ENCODE data around the gene XDH. TPM values are rescaled to one million over a fixed set of nuclear protein-coding genes. Genes with fewer than 3 reads are reported as not detected.

The XDH gene
- total RNA-seq, 1 donor from 2014 or later: 0.49 TPM

DNA sequence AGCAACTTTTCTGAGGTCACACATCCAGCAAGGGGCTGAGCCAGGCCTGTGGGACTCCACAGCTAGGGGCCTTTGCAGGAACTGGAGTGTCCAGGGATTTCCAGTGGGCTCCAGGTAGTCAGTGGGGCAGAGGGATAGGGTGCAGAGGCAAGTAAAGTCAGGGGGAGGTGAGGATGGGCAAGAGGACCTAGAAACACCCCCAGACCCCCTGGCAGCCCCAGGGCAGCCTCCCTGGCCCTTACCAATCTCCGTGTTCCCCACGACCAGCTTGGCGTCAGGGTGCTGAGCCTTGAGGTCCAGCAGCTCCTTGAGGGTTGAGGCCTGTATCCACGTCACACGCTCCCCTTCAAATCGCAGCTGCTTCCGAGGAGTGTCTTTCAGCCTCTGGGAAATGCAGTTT, 28.4 kb downstream of the XDH start:
- Histone ChIP-seq H3K4me1 (no peaks in the 10 kb centered on the region), H3K9me3 (no peaks in the 10 kb centered on the region), H3K36me3 (no peaks in the 10 kb centered on the region), H3K27ac (no peak overlapping the region), H3K27me3 (no peaks in the 10 kb centered on the region), H3K4me3 (no peak overlapping the region)
- TF ChIP-seq POLR2A (IDR thresholded peaks at IDR 0.05) (no peak), CTCF (IDR thresholded peaks at IDR 0.05) (no peak), POLR2AphosphoS5 (IDR thresholded peaks at IDR 0.05; ENCODE audit: insufficient read depth in 1 of 2, low read depth in 1 of 2) (no peak)
- intact Hi-C loops (cut with DNase I): no loop called here
- peak in 1 of 2 donors; percentile 82 for DNase-seq (ENCODE audit: extremely low spot score in 2 of 2)

GRCh38 chr2:31384771-31385276, 29.7 kb downstream of the XDH start:
- Histone ChIP-seq H3K27me3 (no peaks in the 10 kb centered on the region), H3K4me3 (no peak overlapping the region), H3K4me1 (no peaks in the 10 kb centered on the region), H3K27ac (no peak overlapping the region), H3K9me3 (no peaks in the 10 kb centered on the region), H3K36me3 (no peaks in the 10 kb centered on the region)
- peak in 1 of 2 donors; percentile 51 for TF ChIP-seq POLR2AphosphoS5 (IDR thresholded peaks at IDR 0.05; ENCODE audit: insufficient read depth in 1 of 2, low read depth in 1 of 2)
- no peak for TF ChIP-seq POLR2A (IDR thresholded peaks at IDR 0.05)
- intact Hi-C loops (cut with DNase I): no loop called here
- peak in 1 of 2 donors; percentile 83 for DNase-seq (ENCODE audit: extremely low spot score in 2 of 2)

- Histone ChIP-seq H3K36me3 (no peaks in the 10 kb centered on the region), H3K4me1 (no peaks in the 10 kb centered on the region), H3K9me3 (no peaks in the 10 kb centered on the region), H3K4me3 (no peak overlapping the region), H3K27me3 (no peaks in the 10 kb centered on the region), H3K27ac (no peak overlapping the region)
- DNase-seq (ENCODE audit: extremely low spot score in 2 of 2): peak in 1 of 2 donors; percentile 47
- TF ChIP-seq CTCF (IDR thresholded peaks at IDR 0.05): no peak
- TF ChIP-seq POLR2A (IDR thresholded peaks at IDR 0.05): no peak
- no peak for TF ChIP-seq POLR2AphosphoS5 (IDR thresholded peaks at IDR 0.05; ENCODE audit: insufficient read depth in 1 of 2, low read depth in 1 of 2)
- intact Hi-C loops (cut with DNase I): no loop called here
Observed at GRCh38 chr2:31384351-31384750, 30.2 kb downstream of the XDH start.

GRCh38 chr2:31383471-31384153, 30.9 kb downstream of the XDH start:
- no peaks in the 10 kb centered on the region for H3K4me1 ChIP-seq

DNA sequence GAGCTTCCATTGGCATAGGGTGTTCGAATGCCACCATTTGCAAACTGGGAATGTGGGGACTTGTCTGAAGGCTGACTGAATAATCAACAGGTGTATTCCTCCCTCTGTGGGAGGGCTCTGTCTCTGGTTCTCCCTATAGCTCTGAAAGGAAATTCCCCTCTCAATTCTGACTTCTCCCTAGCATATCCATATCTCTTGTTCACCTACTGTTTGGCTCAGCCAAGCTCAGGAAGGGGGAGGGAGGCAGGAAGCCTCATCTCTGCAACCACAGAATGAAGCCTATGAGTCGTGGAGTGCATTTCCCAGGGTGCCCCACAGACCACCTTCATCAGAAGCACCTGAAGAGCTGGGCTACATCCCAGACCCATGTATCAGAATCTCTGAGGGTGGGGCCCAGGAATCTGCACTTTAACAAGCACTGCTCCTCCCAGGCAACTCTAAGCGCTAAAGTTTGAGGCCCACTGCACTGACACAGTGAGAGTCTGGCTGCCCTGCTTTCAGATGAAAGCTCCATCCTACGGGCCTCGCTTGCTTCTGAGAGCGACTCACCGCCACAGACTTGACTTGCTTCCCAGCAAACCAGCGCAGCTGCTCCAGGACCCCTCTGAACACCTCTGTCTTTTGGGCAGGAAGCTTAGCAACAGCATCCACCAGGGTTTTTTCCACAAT, 32.0 kb downstream of the XDH start:
- intact Hi-C loops (cut with DNase I): no loop called here
- Histone ChIP-seq H3K4me1 (no peaks in the 10 kb centered on the region), H3K36me3 (no peaks in the 10 kb centered on the region), H3K27me3 (no peaks in the 10 kb centered on the region), H3K4me3 (no peak overlapping the region), H3K27ac (no peak overlapping the region), H3K9me3 (no peaks in the 10 kb centered on the region)
- peak in 1 of 2 donors; percentile 32 for DNase-seq (ENCODE audit: extremely low spot score in 2 of 2)
- TF ChIP-seq POLR2AphosphoS5 (IDR thresholded peaks at IDR 0.05; ENCODE audit: insufficient read depth in 1 of 2, low read depth in 1 of 2) (no peak), POLR2A (IDR thresholded peaks at IDR 0.05) (no peak), CTCF (IDR thresholded peaks at IDR 0.05) (no peak)

More at GRCh38 chr2:31383471-31384153, 30.9 kb downstream of the XDH start:
- peak in 1 of 2 donors; percentile 64 for DNase-seq (ENCODE audit: extremely low spot score in 2 of 2)
- no peak overlapping the region for H3K4me3 ChIP-seq
- no peaks in the 10 kb centered on the region for H3K9me3 ChIP-seq
- no peaks in the 10 kb centered on the region for H3K36me3 ChIP-seq
- TF ChIP-seq POLR2AphosphoS5 (IDR thresholded peaks at IDR 0.05; ENCODE audit: insufficient read depth in 1 of 2, low read depth in 1 of 2) (no peak), CTCF (IDR thresholded peaks at IDR 0.05) (no peak), POLR2A (IDR thresholded peaks at IDR 0.05) (no peak)
- intact Hi-C loops (cut with DNase I): no loop called here
- H3K27ac ChIP-seq: no peak overlapping the region
- no peaks in the 10 kb centered on the region for H3K27me3 ChIP-seq
